HUES48 (cell line): ENCODE results near the gene PRDM15.

Experiments
- H3K27ac ChIP-seq: one replicate; pipeline ENCODE4 v1.7.0; 2013; ENCODE audit warnings: low read depth, low read length, inconsistent platforms
- H3K27me3 ChIP-seq: 2 replicates; pipeline ENCODE4 v1.6.1; 2013; ENCODE audit warnings: mild to moderate bottlenecking, low read length; ENCODE audit not compliant: control insufficient read depth, insufficient read depth
- H3K36me3 ChIP-seq: 2 replicates; pipeline ENCODE4 v1.6.1; 2013; ENCODE audit warnings: low read length; ENCODE audit not compliant: control insufficient read depth, insufficient read depth
- H3K4me1 ChIP-seq: 2 replicates; pipeline ENCODE4 v1.6.1; 2013; ENCODE audit warnings: mild to moderate bottlenecking, low read length; ENCODE audit not compliant: control insufficient read depth, insufficient read depth
- H3K4me3 ChIP-seq: 2 replicates; pipeline ENCODE4 v1.5.1; 2013; ENCODE audit warnings: mild to moderate bottlenecking, low read depth, low read length
- H3K9ac ChIP-seq: 2 replicates; pipeline ENCODE4 v1.6.1; 2013; ENCODE audit warnings: mild to moderate bottlenecking, low read depth, low read length, moderate library complexity
- H3K9me3 ChIP-seq: 2 replicates; pipeline ENCODE4 v1.6.1; 2013; ENCODE audit warnings: low read length; ENCODE audit not compliant: control insufficient read depth, insufficient read depth

The PRDM15 gene

DNA sequence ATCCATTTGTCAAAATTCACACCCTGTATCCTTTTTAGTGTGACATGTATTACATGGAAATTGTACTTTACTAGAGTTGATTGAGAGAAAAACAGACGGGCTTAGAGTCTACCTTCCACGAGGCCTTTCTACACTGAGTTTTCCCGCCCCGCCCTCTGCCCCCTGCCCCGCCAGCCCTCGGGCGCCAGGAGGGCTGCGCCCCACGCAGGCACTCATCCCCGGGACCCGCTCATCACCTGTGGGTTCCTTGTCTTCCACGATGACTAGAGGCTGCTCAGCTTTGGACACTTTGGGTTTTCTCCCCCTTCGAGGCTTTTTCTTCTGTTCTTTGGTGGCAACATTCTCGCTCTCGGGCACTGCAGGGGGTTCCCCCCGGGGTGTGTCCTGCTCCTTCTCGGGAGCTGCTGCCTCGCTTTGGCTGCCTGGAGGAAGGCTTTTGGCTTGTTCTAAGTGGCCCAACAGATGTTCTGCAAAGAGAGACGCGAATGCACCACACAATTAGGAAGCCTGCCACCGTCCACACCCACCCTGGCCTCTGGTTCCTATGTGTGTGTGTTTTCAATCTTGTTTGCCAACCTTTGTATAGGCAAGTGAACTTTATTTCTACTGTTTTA is 39.6 kb downstream of the PRDM15 start:
- no peaks in the 10 kb centered on the region for H3K27me3 ChIP-seq
- no peak overlapping the region for H3K4me3 ChIP-seq
- no peak overlapping the region for H3K27ac ChIP-seq
- peaks cover 13% of the 10 kb centered on the region for H3K4me1 ChIP-seq
- no peaks in the 10 kb centered on the region for H3K9me3 ChIP-seq
- peaks cover 20% of the 10 kb centered on the region for H3K36me3 ChIP-seq
- no peak overlapping the region for H3K9ac ChIP-seq

DNA sequence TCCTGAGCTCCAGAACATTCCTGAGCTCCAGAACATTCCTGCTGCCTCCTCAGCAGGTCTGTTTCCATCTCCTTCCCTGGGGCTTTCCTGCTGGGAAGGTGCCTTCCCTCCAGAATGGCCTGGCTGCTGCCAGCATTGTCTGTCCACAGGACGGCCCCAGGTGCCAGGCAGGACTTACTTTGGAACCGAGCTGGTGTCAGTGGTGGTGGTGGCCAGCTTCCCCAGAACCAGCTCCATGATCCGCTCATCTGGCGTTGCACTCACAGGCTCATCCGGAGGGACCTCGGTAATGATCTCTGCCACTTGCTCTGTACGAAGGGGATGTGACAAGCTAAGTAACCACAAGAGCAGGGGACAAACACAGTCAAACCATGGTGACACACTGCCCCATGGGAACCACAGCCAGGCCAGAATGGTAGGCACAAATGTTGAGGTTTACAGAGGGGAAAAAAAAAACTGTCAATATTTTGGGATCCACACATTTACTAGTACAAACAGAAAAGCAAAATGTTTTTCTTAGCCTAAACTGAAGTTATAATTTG is 41.3 kb downstream of the PRDM15 start:
- peaks cover 13% of the 10 kb centered on the region for H3K4me1 ChIP-seq
- peaks cover 30% of the 10 kb centered on the region for H3K36me3 ChIP-seq
- no peak overlapping the region for H3K9ac ChIP-seq
- H3K27me3 ChIP-seq: no peaks in the 10 kb centered on the region
- no peaks in the 10 kb centered on the region for H3K9me3 ChIP-seq
- no peak overlapping the region for H3K4me3 ChIP-seq
- no peak overlapping the region for H3K27ac ChIP-seq

DNA sequence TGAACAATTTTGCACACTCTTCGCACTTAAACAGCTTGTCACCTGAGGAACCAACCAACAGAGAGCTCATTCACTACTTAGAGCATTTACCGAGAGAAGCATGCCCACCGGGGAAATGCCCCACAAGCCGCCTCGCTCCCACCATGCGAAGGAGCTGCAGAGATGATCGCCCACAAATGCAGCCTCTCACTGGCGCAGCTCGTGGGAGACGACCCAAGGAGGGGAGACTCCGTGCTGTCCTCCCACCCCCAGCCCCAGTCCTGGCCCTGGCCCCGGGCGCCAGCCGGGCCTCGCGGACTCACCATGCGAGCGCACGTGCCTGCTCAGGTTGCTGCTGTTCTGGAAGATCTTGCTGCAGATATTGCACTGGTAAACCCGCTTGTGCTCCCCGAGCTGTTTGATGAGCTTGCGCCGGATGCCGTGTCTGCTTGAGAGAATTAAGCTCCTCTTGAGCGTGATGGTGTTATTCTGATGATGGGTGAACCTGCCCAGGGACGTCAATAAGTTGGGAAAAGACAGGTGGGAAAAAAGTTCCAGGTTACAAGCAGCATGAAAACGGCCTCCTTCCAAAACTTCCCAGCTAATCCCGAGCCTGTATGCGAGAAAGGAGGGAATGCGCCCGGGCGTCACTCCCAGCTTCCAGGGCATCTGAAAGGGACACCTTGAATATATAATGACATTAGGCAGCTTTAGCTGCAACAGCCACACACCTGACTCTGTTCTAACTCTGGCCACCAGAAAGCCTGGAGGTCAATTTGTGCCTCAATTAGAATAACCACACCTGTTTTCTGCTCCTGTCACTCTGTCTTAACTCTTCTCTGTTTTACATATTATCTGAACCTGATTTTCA is 42.8 kb downstream of the PRDM15 start:
- Histone ChIP-seq H3K36me3 (peaks cover 33% of the 10 kb centered on the region), H3K27me3 (no peaks in the 10 kb centered on the region), H3K4me1 (peaks cover 13% of the 10 kb centered on the region)

DNA sequence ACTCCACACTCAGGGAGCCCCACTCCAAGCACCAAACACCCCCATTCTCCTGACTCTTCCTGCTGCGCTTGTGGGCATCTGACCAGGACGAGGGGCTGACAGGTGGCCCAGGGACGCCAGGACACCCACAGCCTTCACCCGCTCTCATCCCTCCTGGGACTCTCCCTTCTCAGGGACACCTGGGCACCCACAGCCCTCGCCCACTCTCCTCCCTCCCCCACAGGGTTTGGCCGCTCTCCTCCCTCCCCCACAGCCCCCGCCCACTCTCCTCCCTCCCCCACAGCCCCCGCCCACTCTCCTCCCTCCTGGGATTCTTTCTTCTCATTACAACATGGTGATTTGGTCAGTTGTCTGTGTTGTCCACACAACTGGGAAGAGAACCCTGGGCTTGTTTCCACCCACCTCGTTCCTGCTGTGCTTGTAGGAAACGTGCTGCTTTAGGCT is 43.4 kb downstream of the PRDM15 start:
- no peak overlapping the region for H3K27ac ChIP-seq
- no peak overlapping the region for H3K9ac ChIP-seq
- no peaks in the 10 kb centered on the region for H3K27me3 ChIP-seq
- H3K4me1 ChIP-seq: peaks cover 13% of the 10 kb centered on the region
- H3K9me3 ChIP-seq: no peaks in the 10 kb centered on the region
- peaks cover 34% of the 10 kb centered on the region for H3K36me3 ChIP-seq
- no peak overlapping the region for H3K4me3 ChIP-seq

More for the DNA sequence above, 42.8 kb downstream of the PRDM15 start:
- H3K4me3 ChIP-seq: no peak overlapping the region
- H3K9me3 ChIP-seq: no peaks in the 10 kb centered on the region
- H3K9ac ChIP-seq: 0 out of 2 replicates have a peak overlapping the region, but pooled peaks have one; percentile 7
- H3K27ac ChIP-seq: no peak overlapping the region

DNA sequence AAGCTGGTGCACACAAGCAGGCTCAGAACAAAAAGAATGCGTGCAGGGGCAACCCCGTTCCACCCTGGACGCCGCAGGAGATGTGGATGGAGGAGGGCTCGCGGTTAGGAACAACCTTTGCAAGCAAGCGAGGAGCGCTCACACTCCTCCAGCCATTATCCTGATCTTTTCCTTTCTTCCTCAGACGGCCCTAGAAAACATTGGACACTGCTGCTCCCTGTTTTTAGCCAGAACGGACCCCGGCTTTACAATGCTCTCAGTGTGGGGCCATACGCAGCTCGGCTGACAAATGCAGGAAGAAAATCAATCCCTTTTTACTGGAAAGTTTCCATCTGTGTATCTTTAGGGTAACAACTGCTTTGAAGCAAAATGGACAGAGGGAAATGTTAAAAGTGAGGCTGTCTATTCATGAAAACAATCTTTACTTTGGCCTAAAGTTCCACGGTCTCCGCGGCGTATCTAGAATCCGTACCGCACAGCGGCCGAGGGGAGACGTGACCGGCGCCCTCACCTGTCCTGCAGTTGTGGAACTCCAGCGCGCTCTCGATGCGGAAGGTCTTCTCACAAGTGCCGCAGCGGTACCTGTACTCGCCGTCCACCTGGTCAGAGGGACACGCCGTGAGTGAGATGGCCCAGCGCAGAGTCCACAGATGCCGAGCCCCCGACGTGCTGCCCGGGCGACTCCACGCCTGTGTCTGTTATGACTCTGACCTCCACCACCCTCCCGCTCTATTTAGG is 44.0 kb downstream of the PRDM15 start:
- no peaks in the 10 kb centered on the region for H3K9me3 ChIP-seq
- peaks cover 34% of the 10 kb centered on the region for H3K36me3 ChIP-seq
- peaks cover 13% of the 10 kb centered on the region for H3K4me1 ChIP-seq
- H3K27me3 ChIP-seq: no peaks in the 10 kb centered on the region
- no peak overlapping the region for H3K9ac ChIP-seq
- H3K4me3 ChIP-seq: no peak overlapping the region
- no peak overlapping the region for H3K27ac ChIP-seq

DNA sequence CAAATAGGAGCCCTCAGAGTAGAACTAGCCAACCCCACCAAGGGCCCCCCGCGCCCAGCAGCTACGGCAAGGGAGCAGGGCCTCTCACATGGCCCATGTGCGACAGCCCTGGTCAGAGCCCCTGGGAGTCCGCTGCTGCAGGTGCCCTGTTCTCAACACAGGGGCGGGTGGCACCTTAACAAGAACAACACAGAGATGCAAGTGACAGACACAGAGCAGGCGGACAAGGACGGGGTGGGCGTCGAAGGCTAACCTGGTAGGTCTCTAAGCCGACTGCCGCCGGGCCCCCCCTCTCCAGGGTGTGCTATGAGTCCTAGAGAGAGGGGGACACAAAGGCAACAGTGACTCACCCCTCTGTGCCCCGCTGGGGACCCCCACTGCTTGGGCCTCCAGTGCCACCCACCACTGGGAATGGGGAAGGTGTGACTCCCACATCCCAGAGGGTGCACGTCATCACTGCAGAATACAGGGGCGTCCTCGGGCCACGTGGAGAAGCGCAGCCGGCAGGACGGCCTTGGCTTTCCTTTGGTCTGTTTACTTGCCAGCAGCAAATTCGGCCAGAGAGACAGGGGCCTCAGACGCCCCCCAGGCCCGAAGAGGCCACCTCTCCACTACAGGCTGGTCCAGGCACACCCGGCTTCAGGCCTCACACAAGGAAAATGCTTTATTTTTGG is 44.8 kb downstream of the PRDM15 start:
- no peak overlapping the region for H3K9ac ChIP-seq
- H3K36me3 ChIP-seq: peaks cover 34% of the 10 kb centered on the region

DNA sequence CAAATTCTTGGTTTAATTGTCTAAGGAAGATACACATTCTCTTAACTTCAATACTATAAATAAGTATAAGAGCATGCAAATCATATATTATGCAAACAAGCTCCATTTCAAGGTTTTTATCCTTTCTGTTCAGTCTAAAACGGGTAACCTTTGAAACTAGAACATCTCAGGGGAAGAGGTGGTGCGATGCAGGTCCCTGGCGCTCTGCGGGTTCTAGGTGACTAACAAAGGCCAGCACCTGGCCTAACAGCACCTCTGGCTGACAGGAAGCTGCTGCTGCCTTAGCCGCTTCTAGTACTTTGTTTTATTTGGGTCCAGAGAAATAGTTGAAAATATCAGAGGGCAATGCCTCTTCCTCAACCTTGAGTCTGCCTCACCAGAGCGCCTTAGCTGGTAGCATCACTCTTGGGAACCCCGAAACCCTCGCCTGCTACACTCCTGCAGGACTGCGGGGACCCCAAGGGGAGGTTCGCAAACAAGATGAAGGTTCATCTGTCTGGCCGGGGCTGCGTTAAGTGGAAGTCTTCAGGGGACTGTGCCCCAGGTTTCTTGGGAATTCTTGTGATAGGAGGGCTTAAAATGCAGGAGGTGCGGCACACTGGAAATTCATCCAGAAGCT is 45.5 kb downstream of the PRDM15 start:
- Histone ChIP-seq H3K9ac (no peak overlapping the region), H3K9me3 (no peaks in the 10 kb centered on the region), H3K27ac (no peak overlapping the region), H3K4me1 (peaks cover 13% of the 10 kb centered on the region), H3K4me3 (no peak overlapping the region), H3K27me3 (no peaks in the 10 kb centered on the region), H3K36me3 (peaks cover 34% of the 10 kb centered on the region)

More for the DNA sequence above, 44.8 kb downstream of the PRDM15 start:
- no peaks in the 10 kb centered on the region for H3K27me3 ChIP-seq
- no peaks in the 10 kb centered on the region for H3K9me3 ChIP-seq
- H3K27ac ChIP-seq: no peak overlapping the region
- H3K4me1 ChIP-seq: peaks cover 13% of the 10 kb centered on the region
- H3K4me3 ChIP-seq: no peak overlapping the region

DNA sequence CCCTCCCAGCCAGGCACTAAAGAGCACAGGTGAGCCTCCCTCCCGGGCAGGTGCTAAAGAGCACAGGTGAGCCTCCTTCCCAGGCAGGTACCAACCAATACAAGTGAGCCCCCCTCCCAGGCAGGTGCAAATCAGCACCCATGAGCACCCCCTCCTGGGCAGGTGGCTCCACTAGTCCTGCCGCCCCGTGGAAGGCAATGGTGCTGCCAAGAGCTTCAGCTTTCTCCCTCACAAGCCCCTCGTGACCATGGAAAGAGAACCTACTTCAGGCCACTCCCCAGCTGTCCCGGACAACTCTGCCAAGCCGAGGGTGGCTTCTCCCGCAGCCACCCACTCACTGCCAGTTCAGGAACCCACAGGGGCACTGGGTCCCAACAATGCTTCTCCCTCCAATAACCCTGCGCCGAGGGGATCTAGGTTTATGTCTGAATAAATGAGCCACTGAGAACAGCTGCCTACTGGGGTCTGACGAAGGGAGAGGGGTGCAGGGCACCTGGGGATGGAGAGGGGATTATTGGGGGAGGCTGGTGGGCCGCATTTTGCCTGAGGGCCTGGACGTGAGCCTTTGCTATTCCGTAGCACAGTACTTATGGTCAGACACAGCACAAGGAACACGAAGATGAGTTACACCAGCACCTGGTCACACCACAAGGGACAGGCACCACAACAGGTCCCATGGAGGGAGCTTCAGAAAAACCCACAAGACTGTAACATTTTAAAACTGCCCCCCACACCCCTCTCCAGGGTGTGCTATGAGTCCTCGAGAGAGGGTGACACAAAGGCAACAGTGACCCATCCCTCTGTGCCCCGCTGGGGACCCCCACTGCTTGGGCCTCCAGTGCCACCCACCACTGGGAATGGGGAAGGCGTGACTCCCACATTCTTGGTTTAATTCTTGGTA is 46.3 kb downstream of the PRDM15 start:
- H3K9me3 ChIP-seq: no peaks in the 10 kb centered on the region
- no peak overlapping the region for H3K4me3 ChIP-seq
- no peaks in the 10 kb centered on the region for H3K27me3 ChIP-seq
- H3K9ac ChIP-seq: no peak overlapping the region
- H3K4me1 ChIP-seq: peaks cover 13% of the 10 kb centered on the region
- H3K27ac ChIP-seq: no peak overlapping the region
- peaks cover 35% of the 10 kb centered on the region for H3K36me3 ChIP-seq

DNA sequence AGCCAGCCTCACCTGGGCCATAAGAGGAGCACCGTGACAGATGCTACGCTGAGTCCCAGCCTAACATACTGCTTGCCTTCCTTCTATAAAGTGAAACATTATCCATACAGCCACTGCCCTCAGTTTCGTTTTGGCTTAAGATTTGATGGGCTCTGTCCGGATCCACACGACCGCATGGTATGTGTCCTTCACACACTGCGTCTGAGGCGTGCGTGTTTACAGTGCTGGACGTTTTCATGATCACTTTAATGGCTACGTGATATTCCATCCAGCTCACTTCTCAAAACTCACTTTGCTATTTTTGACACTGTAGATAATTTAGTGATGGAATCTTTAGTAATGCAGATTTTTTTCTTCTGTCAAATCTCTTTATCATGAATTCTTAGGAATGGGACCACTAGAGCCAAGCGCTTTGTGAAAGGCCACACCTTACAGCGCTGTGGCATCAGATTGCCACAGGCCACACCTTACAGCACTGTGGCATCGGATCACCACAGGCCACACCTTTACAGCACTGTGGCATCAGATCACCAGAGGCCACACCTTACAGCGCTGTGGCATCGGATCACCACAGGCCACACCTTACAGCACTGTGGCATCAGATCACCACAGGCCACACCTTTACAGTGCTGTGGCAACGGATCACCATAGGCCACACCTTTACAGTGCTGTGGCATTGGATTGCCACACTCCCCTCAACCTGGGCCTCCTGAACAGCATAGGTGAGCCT is 47.1 kb downstream of the PRDM15 start:
- Histone ChIP-seq H3K27ac (no peak overlapping the region), H3K4me3 (no peak overlapping the region), H3K4me1 (peaks cover 11% of the 10 kb centered on the region), H3K36me3 (peaks cover 39% of the 10 kb centered on the region), H3K9ac (no peak overlapping the region), H3K9me3 (no peaks in the 10 kb centered on the region), H3K27me3 (no peaks in the 10 kb centered on the region)
